Spinal cord (tissue), 10 donors: ENCODE data around the gene SLC48A1. TPM values are rescaled to one million over a fixed set of nuclear protein-coding genes. Genes with fewer than 3 reads are reported as not detected.

Experiments used
- DNase-seq, 6 donors: peaks; one replicate each; pipeline versions ENCODE4 v3.0.0 to v3.0.0-alpha.2; 2013 to 2015; ENCODE audit warnings: low spot score in 6 of 6, low read depth in 4 of 6
- H3K27ac ChIP-seq: one replicate; pipeline ENCODE4 v1.5.1; 2013; ENCODE audit warnings: low read depth, low read length, control low read depth
- H3K27me3 ChIP-seq: one replicate; pipeline ENCODE4 v1.6.1; 2013; ENCODE audit warnings: low read length; ENCODE audit not compliant: control insufficient read depth, insufficient read depth
- H3K36me3 ChIP-seq: one replicate; pipeline ENCODE4 v1.6.1; 2013; ENCODE audit warnings: low read length; ENCODE audit not compliant: control insufficient read depth, insufficient read depth
- H3K4me1 ChIP-seq: one replicate; pipeline ENCODE4 v1.6.1; 2013; ENCODE audit warnings: low read length; ENCODE audit not compliant: control insufficient read depth, insufficient read depth
- H3K4me3 ChIP-seq: one replicate; pipeline ENCODE4 v1.5.1; 2013; ENCODE audit warnings: low read depth, low read length, control low read depth
- H3K9me3 ChIP-seq: one replicate; pipeline ENCODE4 v1.6.1; 2013; ENCODE audit warnings: low read length; ENCODE audit not compliant: control insufficient read depth, insufficient read depth
- WGBS: methylation state at CpG from one replicate; pipeline ENCODE4 v1.1.5; 2013; ENCODE audit warnings: missing lambda C conversion rate; ENCODE audit not compliant: insufficient coverage; 5-methylcytosine and 5-hydroxymethylcytosine counted together
- polyA plus RNA-seq, 2 donors: library from polyadenylated mRNA; unstranded; fragments of 120-200 nt; gene quantifications; one replicate each; pipeline ENCODE4 v1.2.1, GENCODE V29; 2013; ENCODE audit not compliant: insufficient read length in 2 of 2
- total RNA-seq, 2 donors: library from RNA; depleted of rRNA in 1 of 2; stranded (reverse); fragments of 120-200 nt in 1 of 2; fragments of >200 nt in 1 of 2; gene quantifications; one replicate each; pipeline versions ENCODE4 v1.2.3 to v1.2.4, GENCODE V29; 2013 to 2014
- donor health status: healthy.

The SLC48A1 gene
- total and polyA plus RNA-seq, 4 donors = 19.3 to 45.1 (median 34.1) TPM

DNA sequence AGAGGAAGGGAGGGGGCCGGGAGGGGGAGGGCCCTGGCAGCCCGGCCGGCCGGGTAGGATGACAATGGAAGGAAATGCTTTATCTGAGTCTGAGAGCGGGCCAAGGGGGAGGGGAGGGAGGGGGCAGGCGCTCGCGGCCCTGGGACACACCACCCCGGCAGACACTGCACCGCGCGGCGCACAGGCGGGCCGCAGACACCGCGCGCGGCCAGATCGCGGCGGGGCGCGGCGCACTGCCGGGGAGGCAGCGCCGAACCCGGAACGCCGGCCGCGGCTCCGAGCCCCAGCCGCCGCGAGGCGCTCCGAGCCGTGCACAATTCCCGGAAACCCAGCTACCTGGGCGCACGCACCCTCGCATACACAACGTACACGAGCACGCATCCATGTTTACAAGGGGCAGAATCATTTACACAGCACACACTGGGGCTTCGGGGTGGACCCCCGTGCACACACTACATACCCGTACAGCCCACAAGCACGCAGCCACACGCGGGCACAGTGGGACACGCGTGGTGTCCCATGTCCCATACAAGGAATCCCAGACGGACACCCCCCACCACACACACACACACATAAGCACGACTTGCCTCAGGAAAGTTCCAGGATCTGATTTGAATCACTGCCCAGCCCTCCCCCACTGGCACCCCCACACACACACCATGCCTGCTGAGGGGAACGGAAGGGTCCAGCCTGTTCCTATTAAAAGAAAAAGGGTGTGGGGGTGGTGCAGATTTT, 47.0 kb downstream of the SLC48A1 start, which contains the start of gene HDAC7:
Gene HDAC7 (minus strand): TSS at position 8 of the 735 bp plus-strand sequence. CDS start 118 bp downstream, outside the sequence.
- Histone ChIP-seq H3K4me3 (peak within 1 kb of the TSS; percentile 78), H3K27ac (peak within 1 kb of the TSS; percentile 88), H3K36me3 (peaks cover 6% of the 10 kb centered on the region), H3K9me3 (no peaks in the 10 kb centered on the region), H3K27me3 (no peaks in the 10 kb centered on the region), H3K4me1 (peaks cover 39% of the 10 kb centered on the region)
- DNase-seq = peak in 4 of 6 donors; percentile 40 to 90 (median 69)
- WGBS = 0% methylated on average over 56 of the region's 58 CpGs

- peak overlapping the region; percentile 78 for H3K4me3 ChIP-seq
- no peaks in the 10 kb centered on the region for H3K9me3 ChIP-seq
- H3K4me1 ChIP-seq = peaks cover 39% of the 10 kb centered on the region
- no peaks in the 10 kb centered on the region for H3K27me3 ChIP-seq
- peak in 2 of 6 donors; percentile 47 to 76 for DNase-seq
- 43% methylated on average over 12 of the region's 17 CpGs for WGBS
- H3K27ac ChIP-seq = peak overlapping the region; percentile 85
- H3K36me3 ChIP-seq = peaks cover 6% of the 10 kb centered on the region
Measured at GRCh38 chr12:47820631-47821345, 47.8 kb downstream of the SLC48A1 start.

DNA sequence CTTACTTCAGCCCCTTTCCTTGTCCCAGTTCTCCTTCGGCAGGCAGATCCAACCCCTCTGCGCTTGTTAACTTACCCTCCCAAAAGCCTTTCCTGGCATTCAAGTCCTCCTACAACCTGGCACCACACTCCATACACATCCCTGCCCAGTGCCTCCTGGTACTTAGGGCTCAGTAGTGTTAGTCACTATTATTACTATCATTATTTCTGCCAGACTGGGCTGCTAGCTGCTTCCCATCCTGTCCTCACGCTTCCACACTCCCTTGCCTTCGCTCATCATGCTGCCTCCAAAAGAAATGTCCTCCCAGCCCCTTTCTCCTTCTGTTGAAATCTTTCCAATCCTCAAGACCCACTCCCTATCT, 48.3 kb downstream of the SLC48A1 start:
- Histone ChIP-seq H3K27ac (peak overlapping the region; percentile 85), H3K4me1 (peaks cover 39% of the 10 kb centered on the region), H3K4me3 (no peak overlapping the region), H3K36me3 (peaks cover 6% of the 10 kb centered on the region), H3K9me3 (no peaks in the 10 kb centered on the region), H3K27me3 (no peaks in the 10 kb centered on the region)
- no peak for DNase-seq
- WGBS = 97% methylated on average over 3 of the region's 4 CpGs

DNA sequence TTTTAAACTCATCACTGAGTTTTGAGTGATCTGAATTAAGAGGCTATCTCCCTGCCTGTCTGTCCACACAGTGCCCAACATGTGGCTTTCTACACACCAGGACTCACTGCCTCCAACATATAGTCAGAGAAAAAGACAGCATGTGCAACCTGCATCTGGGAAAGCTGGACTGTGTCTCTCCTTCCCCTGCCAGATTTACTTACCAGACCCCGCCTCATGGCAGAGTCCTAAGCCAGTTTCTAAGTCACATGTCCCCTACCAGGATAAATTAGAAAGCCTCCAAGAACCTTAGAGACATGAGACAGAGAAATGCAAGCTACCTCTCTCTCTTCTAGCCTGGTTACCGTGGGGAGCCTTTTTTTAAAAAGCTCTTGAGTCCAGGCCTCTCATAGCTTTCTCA, 49.4 kb downstream of the SLC48A1 start:
- no peak for DNase-seq
- H3K27ac ChIP-seq = no peak overlapping the region
- no peaks in the 10 kb centered on the region for H3K9me3 ChIP-seq
- peaks cover 31% of the 10 kb centered on the region for H3K4me1 ChIP-seq
- WGBS = 50% methylated on average over 2 of the region's 2 CpGs
- no peak overlapping the region for H3K4me3 ChIP-seq
- H3K36me3 ChIP-seq = peaks cover 5% of the 10 kb centered on the region
- no peaks in the 10 kb centered on the region for H3K27me3 ChIP-seq

GRCh38 chr12:47822863-47823262, 49.8 kb downstream of the SLC48A1 start:
- no peaks in the 10 kb centered on the region for H3K27me3 ChIP-seq
- no peak overlapping the region for H3K27ac ChIP-seq
- H3K4me1 ChIP-seq = peaks cover 28% of the 10 kb centered on the region
- DNase-seq = no peak
- WGBS = 91% methylated on average over 1 of the region's 3 CpGs
- H3K4me3 ChIP-seq = no peak overlapping the region
- H3K36me3 ChIP-seq = peaks cover 3% of the 10 kb centered on the region
- H3K9me3 ChIP-seq = no peaks in the 10 kb centered on the region

GRCh38 chr12:47823422-47824086, 50.5 kb downstream of the SLC48A1 start:
- no peaks in the 10 kb centered on the region for H3K9me3 ChIP-seq
- 100% methylated on average over 3 of the region's 5 CpGs for WGBS
- peaks cover 3% of the 10 kb centered on the region for H3K36me3 ChIP-seq
- H3K4me3 ChIP-seq = no peak overlapping the region
- no peaks in the 10 kb centered on the region for H3K27me3 ChIP-seq
- no peak overlapping the region for H3K27ac ChIP-seq
- no peak for DNase-seq
- H3K4me1 ChIP-seq = peaks cover 24% of the 10 kb centered on the region

- H3K27ac ChIP-seq = no peak overlapping the region
- DNase-seq = no peak
- no CpG with 5 or more reads among the region's 2 CpGs for WGBS
- no peaks in the 10 kb centered on the region for H3K9me3 ChIP-seq
- H3K4me3 ChIP-seq = no peak overlapping the region
- peaks cover 24% of the 10 kb centered on the region for H3K4me1 ChIP-seq
- H3K27me3 ChIP-seq = no peaks in the 10 kb centered on the region
- no peaks in the 10 kb centered on the region for H3K36me3 ChIP-seq
Measured at GRCh38 chr12:47824198-47824597, 51.2 kb downstream of the SLC48A1 start.

DNA sequence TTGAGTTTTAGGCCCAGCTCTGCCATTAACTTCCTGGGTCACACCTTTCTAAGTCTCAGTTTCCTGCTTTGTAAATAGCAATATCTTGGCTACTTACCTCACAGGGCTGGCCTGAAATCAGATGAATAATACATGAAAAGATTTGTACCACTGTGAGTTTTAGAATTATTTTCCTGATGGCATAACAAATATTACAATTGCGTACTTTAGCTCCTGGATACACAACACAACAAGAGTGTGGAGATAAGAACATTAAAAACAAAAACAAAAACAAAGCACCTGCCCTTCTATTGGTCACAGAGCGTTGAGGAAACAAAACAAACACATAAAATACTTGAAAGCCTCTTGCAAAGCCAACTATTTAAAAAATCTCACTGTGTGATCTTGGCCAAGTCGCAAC, 51.6 kb downstream of the SLC48A1 start:
- Histone ChIP-seq H3K9me3 (no peaks in the 10 kb centered on the region), H3K4me1 (peaks cover 25% of the 10 kb centered on the region), H3K27me3 (no peaks in the 10 kb centered on the region), H3K27ac (no peak overlapping the region), H3K36me3 (no peaks in the 10 kb centered on the region), H3K4me3 (no peak overlapping the region)
- WGBS = no CpG with 5 or more reads among the region's 3 CpGs
- DNase-seq = no peak

- DNase-seq = no peak
Measured at GRCh38 chr12:47825173-47825639, 52.2 kb downstream of the SLC48A1 start.

More at GRCh38 chr12:47825173-47825639, 52.2 kb downstream of the SLC48A1 start:
- H3K4me1 ChIP-seq = peaks cover 23% of the 10 kb centered on the region
- no peak overlapping the region for H3K27ac ChIP-seq
- no peaks in the 10 kb centered on the region for H3K9me3 ChIP-seq
- 73% methylated on average over 6 of the region's 6 CpGs for WGBS
- no peaks in the 10 kb centered on the region for H3K36me3 ChIP-seq
- H3K4me3 ChIP-seq = no peak overlapping the region
- H3K27me3 ChIP-seq = no peaks in the 10 kb centered on the region
